Adrenal gland (tissue), 12 donors: ENCODE results near the gene ADAMTSL3. TPM values are rescaled to one million over a fixed set of nuclear protein-coding genes. Genes with fewer than 3 reads are reported as not detected.

Experiments used
- DNase-seq, 7 donors: peaks; one replicate each; pipeline ENCODE4 v3.0.0-alpha.2; 2019 to 2020
- H3K27ac ChIP-seq, 5 donors: fragments of 200-600 bp; sonication (generic) in 4 of 5; 1 replicate in 3 of 5; 2 replicates in 2 of 5; pipeline versions ENCODE4 v1.5.1 to v1.8.0; 2016 to 2020; ENCODE audit warnings: mild to moderate bottlenecking in 1 of 5
- H3K27me3 ChIP-seq: fragments of 200-600 bp; 2 replicates; pipeline ENCODE4 v1.8.0; 2021
- H3K36me3 ChIP-seq, 2 donors: fragments of 200-600 bp; replicated peaks in 1 of 2; 1 replicate in 1 of 2; 2 replicates in 1 of 2; pipeline versions ENCODE4 v1.5.1 to v1.8.0; 2018 to 2022
- H3K4me1 ChIP-seq, 2 donors: fragments of 200-600 bp; replicated peaks in 1 of 2; 1 replicate in 1 of 2; 2 replicates in 1 of 2; pipeline versions ENCODE4 v1.5.1 to v1.8.0; 2018 to 2021
- H3K4me3 ChIP-seq, 4 donors: fragments of 200-600 bp; sonication (generic) in 3 of 4; one replicate each; pipeline ENCODE4 v1.5.1; 2016 to 2018
- H3K9me3 ChIP-seq, 3 donors: fragments of 200-600 bp; sonication (generic) in 1 of 3; replicated peaks in 1 of 3; 1 replicate in 2 of 3; 2 replicates in 1 of 3; pipeline versions ENCODE4 v1.5.1 to v1.8.0; 2016 to 2021
- POLR2A ChIP-seq, 2 donors: fragments of 450-650 bp; IDR thresholded peaks; one replicate each; pipeline ENCODE4 v1.6.1; 2017; ENCODE audit warnings: antibody characterized with exemption in 2 of 2, mild to moderate bottlenecking in 2 of 2, moderate library complexity in 1 of 2
- WGBS, 4 donors: extraction: QIAGEN DNeasy Blood & Tissue Kit in 2 of 4; methylation state at CpG; one replicate each; pipeline versions ENCODE4 v1.1.5 to v1.1.7; 2013 to 2017; 5-methylcytosine and 5-hydroxymethylcytosine counted together
- intact Hi-C, 2 donors: fragments of 100-400 bp; cut with DNase I; formaldehyde crosslinking; loops; one replicate each; pipeline versions ENCODE4 v1.14.1 to v1.15.0; 2022 to 2023
- polyA plus RNA-seq, 3 donors: library from polyadenylated mRNA; stranded (reverse); fragments of 200-250 nt in 2 of 3; fragments of 350-450 nt in 1 of 3; fragmentation: Illumina TruSeq in 1 of 3; extraction: RNeasy Lipid Tissue Mini Kit (QIAGEN cat#74804) in 1 of 3; gene quantifications; one replicate each; pipeline ENCODE4 v1.2.3, GENCODE V29; 2013 to 2014
- total RNA-seq, 9 donors: library from RNA; depleted of rRNA in 4 of 9; stranded (reverse); fragments of >200 nt in 4 of 9; fragments of 120-200 nt in 1 of 9; fragmentation: NEBNext Ultra II Directional in 1 of 9; extraction: Animal tissue kit (Norgen Biotek cat#: 25700) in 1 of 9; gene quantifications; one replicate each; pipeline versions ENCODE4 v1.1.0 to v1.2.4, GENCODE V29; 2013 to 2023
- TF ChIP-seq, protein P1 (sequence below), 6 experiments: fragments of 450-650 bp in 4 of 6; fragments of 200-600 bp in 2 of 6; sonication (generic) in 1 of 6; IDR thresholded peaks; 1 replicate in 5 of 6; 2 replicates in 1 of 6; pipeline versions ENCODE4 v1.5.1 to v1.8.0; 2016 to 2021; ENCODE audit warnings: antibody characterized with exemption in 6 of 6, mild to moderate bottlenecking in 2 of 6, moderate library complexity in 1 of 6
- donor health status: healthy with polysubstance abuse.
- donor health status: Bipolar disorder and iron deficiency.
- donor health status: DM: yes; HTN: yes; CAD: no.
- donor health status: DM: no; HTN: no; CAD: no.
- donor health status: DM: no; HTN: no; CAD: no.
- donor health status: DM: yes; HTN: yes; CAD: no.

The ADAMTSL3 gene
- total and polyA plus RNA-seq, 12 donors: 0.98 to 19.7 (median 10.5) TPM

DNA sequence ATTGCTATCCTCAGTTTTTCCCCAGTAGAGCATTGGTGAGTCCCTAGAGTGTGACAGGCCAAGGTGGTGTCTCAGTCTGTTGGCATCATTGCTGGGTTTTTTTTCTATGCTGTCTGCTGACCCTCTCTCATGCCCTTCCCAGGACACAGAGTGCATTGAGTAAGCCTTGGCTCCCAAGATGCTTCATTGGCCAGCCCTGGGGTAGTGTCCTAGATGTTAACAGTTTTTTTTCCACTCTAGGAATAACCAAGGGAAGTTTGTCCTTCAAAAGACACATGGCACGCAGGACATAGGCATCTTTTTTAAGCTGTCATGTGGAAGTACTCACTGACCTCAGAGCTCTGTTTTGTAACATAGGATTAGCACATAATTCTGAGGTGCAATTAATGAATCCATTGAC, 19.5 kb downstream of the ADAMTSL3 start:
- no peak overlapping the region for H3K4me3 ChIP-seq
- no peaks in the 10 kb centered on the region for H3K4me1 ChIP-seq
- WGBS, 4 donors: 29 to 55% (median 37%) methylated on average over 1 of the region's 1 CpG
- H3K27ac ChIP-seq: no peak overlapping the region
- no peak for TF ChIP-seq POLR2A (IDR thresholded peaks at IDR 0.05)
- TF ChIP-seq, protein P1, sequence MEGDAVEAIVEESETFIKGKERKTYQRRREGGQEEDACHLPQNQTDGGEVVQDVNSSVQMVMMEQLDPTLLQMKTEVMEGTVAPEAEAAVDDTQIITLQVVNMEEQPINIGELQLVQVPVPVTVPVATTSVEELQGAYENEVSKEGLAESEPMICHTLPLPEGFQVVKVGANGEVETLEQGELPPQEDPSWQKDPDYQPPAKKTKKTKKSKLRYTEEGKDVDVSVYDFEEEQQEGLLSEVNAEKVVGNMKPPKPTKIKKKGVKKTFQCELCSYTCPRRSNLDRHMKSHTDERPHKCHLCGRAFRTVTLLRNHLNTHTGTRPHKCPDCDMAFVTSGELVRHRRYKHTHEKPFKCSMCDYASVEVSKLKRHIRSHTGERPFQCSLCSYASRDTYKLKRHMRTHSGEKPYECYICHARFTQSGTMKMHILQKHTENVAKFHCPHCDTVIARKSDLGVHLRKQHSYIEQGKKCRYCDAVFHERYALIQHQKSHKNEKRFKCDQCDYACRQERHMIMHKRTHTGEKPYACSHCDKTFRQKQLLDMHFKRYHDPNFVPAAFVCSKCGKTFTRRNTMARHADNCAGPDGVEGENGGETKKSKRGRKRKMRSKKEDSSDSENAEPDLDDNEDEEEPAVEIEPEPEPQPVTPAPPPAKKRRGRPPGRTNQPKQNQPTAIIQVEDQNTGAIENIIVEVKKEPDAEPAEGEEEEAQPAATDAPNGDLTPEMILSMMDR (IDR thresholded peaks at IDR 0.05): no peak
- no peaks in the 10 kb centered on the region for H3K27me3 ChIP-seq
- no peak for DNase-seq
- no peaks in the 10 kb centered on the region for H3K36me3 ChIP-seq
- intact Hi-C loops: no loop called here
- H3K9me3 ChIP-seq: no peaks in the 10 kb centered on the region

DNA sequence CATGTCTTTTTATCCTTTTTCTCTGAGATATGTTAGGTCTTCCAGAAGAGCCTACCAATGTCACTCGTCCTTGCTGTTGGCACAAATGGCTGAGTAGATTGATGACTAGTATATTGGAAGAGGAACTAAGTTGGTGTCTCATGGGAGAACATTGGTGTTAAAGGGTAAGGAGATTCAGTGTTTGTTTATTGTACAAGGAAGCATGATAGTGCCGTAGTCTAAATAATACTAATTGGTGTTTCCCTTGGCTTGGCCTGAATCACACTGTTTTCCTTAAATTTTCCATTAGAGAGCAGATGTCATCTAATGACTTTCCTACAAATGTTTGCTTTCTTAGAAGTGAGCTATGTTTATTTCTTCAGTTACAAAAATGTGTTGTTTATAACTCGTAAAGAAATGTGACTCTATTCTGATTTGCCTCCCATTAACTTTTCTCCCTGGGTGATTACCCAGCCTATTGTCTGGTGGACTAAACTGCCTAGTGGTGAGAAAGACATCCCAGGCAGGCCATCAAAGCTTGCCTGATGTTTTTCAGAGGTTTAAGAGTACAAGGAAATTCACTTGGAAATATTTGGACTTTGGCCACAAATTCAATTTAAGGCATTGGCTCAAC, 28.7 kb downstream of the ADAMTSL3 start:
- H3K9me3 ChIP-seq: no peaks in the 10 kb centered on the region
- no peaks in the 10 kb centered on the region for H3K27me3 ChIP-seq
- 40 to 49% (median 42%) methylated on average over 3 of the region's 3 CpGs for WGBS, 4 donors
- intact Hi-C loops: no loop called here
- DNase-seq: no peak
- H3K27ac ChIP-seq: no peak overlapping the region
- H3K4me3 ChIP-seq: no peak overlapping the region
- no peaks in the 10 kb centered on the region for H3K4me1 ChIP-seq
- TF ChIP-seq, protein P1 (IDR thresholded peaks at IDR 0.05): no peak
- TF ChIP-seq POLR2A (IDR thresholded peaks at IDR 0.05): no peak
- H3K36me3 ChIP-seq: no peaks in the 10 kb centered on the region

DNA sequence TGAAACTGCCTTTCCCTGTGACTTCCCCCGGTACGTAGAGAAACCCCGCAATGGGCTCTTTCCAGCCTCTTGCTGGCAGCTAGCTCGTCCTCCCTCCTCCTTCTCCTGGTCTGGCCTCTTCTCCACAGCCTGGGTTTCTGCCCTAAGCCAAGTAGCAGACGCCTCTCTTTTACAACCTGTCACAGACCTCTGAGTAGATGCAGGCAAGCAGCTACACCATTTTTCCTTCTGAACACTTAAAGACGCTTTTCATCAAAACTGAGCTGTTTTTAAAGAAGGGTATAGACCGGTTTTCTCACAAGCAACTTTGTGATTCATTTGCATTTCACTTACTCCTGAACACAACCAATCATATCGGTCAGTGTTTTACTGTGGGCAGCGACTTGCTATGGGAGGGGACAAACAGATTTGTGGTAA, 32.0 kb downstream of the ADAMTSL3 start:
- Histone ChIP-seq H3K27ac (no peak overlapping the region), H3K27me3 (no peaks in the 10 kb centered on the region), H3K4me1 (no peaks in the 10 kb centered on the region), H3K4me3 (no peak overlapping the region), H3K36me3 (no peaks in the 10 kb centered on the region), H3K9me3 (no peaks in the 10 kb centered on the region)
- TF ChIP-seq POLR2A (IDR thresholded peaks at IDR 0.05): no peak
- TF ChIP-seq, protein P1 (IDR thresholded peaks at IDR 0.05): no peak
- intact Hi-C loops: no loop called here
- no peak for DNase-seq
- WGBS, 4 donors: 41 to 60% (median 47%) methylated on average over 9 of the region's 9 CpGs

DNA sequence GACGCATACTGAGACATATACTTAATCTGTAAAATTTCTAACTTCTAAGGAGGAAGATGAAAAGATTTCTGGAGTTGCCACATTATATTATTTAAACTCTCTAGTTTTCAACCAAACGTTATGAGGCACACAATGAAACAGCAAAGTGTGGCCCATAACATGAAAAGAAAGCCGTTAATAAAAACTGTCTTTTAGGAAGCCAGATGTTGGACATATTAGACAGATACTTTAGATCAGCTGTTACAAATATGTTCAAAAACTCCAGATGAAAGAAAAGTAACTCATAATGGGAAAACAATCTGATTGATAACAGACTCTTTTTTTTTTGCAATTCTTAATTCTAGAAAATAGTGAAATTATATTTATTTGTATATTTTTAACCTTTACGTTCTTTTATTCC, 34.3 kb downstream of the ADAMTSL3 start:
- WGBS, 4 donors: 63 to 76% (median 72%) methylated on average over 4 of the region's 4 CpGs
- Histone ChIP-seq H3K4me3 (no peak overlapping the region), H3K4me1 (no peaks in the 10 kb centered on the region), H3K9me3 (no peaks in the 10 kb centered on the region), H3K27ac (no peak overlapping the region), H3K27me3 (no peaks in the 10 kb centered on the region), H3K36me3 (no peaks in the 10 kb centered on the region)
- DNase-seq: no peak
- TF ChIP-seq, protein P1 (IDR thresholded peaks at IDR 0.05): no peak
- intact Hi-C loops: no loop called here
